HepG2 (cell line): ENCODE results near the gene PDGFRB. TPM values are rescaled to one million over a fixed set of nuclear protein-coding genes. Genes with fewer than 3 reads are reported as not detected.
A peak's percentile ranks its signal among the peaks of the same experiment; 100 is the strongest.

ENCODE experiments used
- EP300 ChIP-seq, 3 experiments: sonication (generic) in 1 of 3; formaldehyde crosslinking in 1 of 3; IDR thresholded peaks; 2 replicates each; pipeline versions ENCODE4 v1.5.1 to v1.6.1; 2011 to 2020; ENCODE audit warnings: low read depth in 2 of 3, low read length in 2 of 3, borderline replicate concordance in 1 of 3, improper control_type of control experiment in 1 of 3, mild to moderate bottlenecking in 1 of 3, missing genetic modification reagents in 1 of 3, moderate library complexity in 1 of 3
- KAT8 ChIP-seq: IDR thresholded peaks from 2 replicates; pipeline ENCODE4 v1.6.1; 2016; ENCODE audit warnings: missing genetic modification reagents, missing compliant biosample characterization
- MAF1 ChIP-seq: sonication (generic); formaldehyde crosslinking; IDR thresholded peaks from 2 replicates; pipeline ENCODE4 v1.5.0; 2020; ENCODE audit warnings: missing genetic modification reagents, borderline replicate concordance
- MZF1 ChIP-seq: sonication (generic); formaldehyde crosslinking; IDR thresholded peaks from 2 replicates; pipeline ENCODE4 v1.8.1; 2023; ENCODE audit warnings: mild to moderate bottlenecking, missing genetic modification reagents, borderline replicate concordance
- RFXAP ChIP-seq: sonication (generic); formaldehyde crosslinking; IDR thresholded peaks from 2 replicates; pipeline ENCODE4 v1.4.0; 2020; ENCODE audit warnings: missing genetic modification reagents, borderline replicate concordance
- SP5 ChIP-seq: IDR thresholded peaks from 2 replicates; pipeline ENCODE4 v1.6.1; 2016; ENCODE audit warnings: low read depth, borderline replicate concordance
- TCF7L2 ChIP-seq: IDR thresholded peaks from 2 replicates; pipeline ENCODE4 v1.6.1; 2011; ENCODE audit warnings: mild to moderate bottlenecking, low read depth, low read length, moderate library complexity
- ZC3H13 ChIP-seq: sonication (generic); formaldehyde crosslinking; IDR thresholded peaks from 2 replicates; pipeline ENCODE4 v1.8.1; 2023; ENCODE audit warnings: mild to moderate bottlenecking, missing genetic modification reagents, moderate library complexity
- ZFY ChIP-seq: sonication (generic); formaldehyde crosslinking; IDR thresholded peaks from 2 replicates; pipeline ENCODE4 v1.4.0; 2020; ENCODE audit warnings: missing genetic modification reagents
- ZNF101 ChIP-seq: sonication (generic); formaldehyde crosslinking; IDR thresholded peaks from 2 replicates; pipeline ENCODE4 v1.4.0; 2020; ENCODE audit warnings: mild to moderate bottlenecking, low read depth, missing genetic modification reagents, borderline replicate concordance
- ZNF263 ChIP-seq: sonication (generic); formaldehyde crosslinking; IDR thresholded peaks from 2 replicates; pipeline ENCODE4 v1.4.0; 2020; ENCODE audit warnings: missing genetic modification reagents
- ZNF3 ChIP-seq: IDR thresholded peaks from 2 replicates; pipeline ENCODE4 v1.7.0; 2017; ENCODE audit warnings: inconsistent platforms
- ZNF501 ChIP-seq: sonication (generic); formaldehyde crosslinking; IDR thresholded peaks from 2 replicates; pipeline ENCODE4 v1.5.1; 2020; ENCODE audit warnings: mild to moderate bottlenecking, moderate library complexity, missing genetic modification reagents
- ZNF557 ChIP-seq: sonication (generic); formaldehyde crosslinking; IDR thresholded peaks from 2 replicates; pipeline ENCODE4 v1.4.0; 2020; ENCODE audit warnings: missing genetic modification reagents
- ZNF598 ChIP-seq: sonication (generic); formaldehyde crosslinking; IDR thresholded peaks from 2 replicates; pipeline ENCODE4 v1.5.1; 2020; ENCODE audit warnings: mild to moderate bottlenecking, missing genetic modification reagents, borderline replicate concordance
- ZNF616 ChIP-seq: sonication (generic); formaldehyde crosslinking; IDR thresholded peaks from 2 replicates; pipeline ENCODE4 v1.5.0; 2020; ENCODE audit warnings: low read depth, mild to moderate bottlenecking, missing genetic modification reagents
- ZNF839 ChIP-seq: sonication (generic); formaldehyde crosslinking; IDR thresholded peaks from 2 replicates; pipeline ENCODE4 v1.4.0; 2020; ENCODE audit warnings: missing genetic modification reagents, mild to moderate bottlenecking, borderline replicate concordance
- polyA plus RNA-seq, 8 experiments: library from polyadenylated mRNA; depleted of rRNA in 3 of 8; stranded (reverse) in 7 of 8; unstranded in 1 of 8; fragments of >200 nt; fragmentation: Illumina TruSeq in 4 of 8; extraction: Trizol in 4 of 8; gene quantifications; 2 replicates each; pipeline versions ENCODE4 v1.2.1 to v1.2.3, GENCODE V29; 2011 to 2016; ENCODE audit warnings: low read depth in 4 of 8, missing spikeins in 1 of 8, mixed read lengths in 1 of 8; ENCODE audit not compliant: insufficient read depth in 1 of 8
- total RNA-seq, 5 experiments: library from RNA; depleted of rRNA; stranded (reverse); fragments of >200 nt; fragmentation: Illumina TruSeq; extraction: Trizol; gene quantifications; 2 replicates each; pipeline ENCODE4 v1.2.3, GENCODE V29; 2016; ENCODE audit warnings: low read depth in 1 of 5
- TF ChIP-seq, protein P1 (sequence below): sonication (generic); formaldehyde crosslinking; IDR thresholded peaks from 2 replicates; pipeline ENCODE4 v1.5.1; 2020; ENCODE audit warnings: missing genetic modification reagents, mild to moderate bottlenecking, borderline replicate concordance
- TF ChIP-seq, protein P2 (sequence below): sonication (generic); formaldehyde crosslinking; IDR thresholded peaks from 2 replicates; pipeline ENCODE4 v1.8.0; 2022; ENCODE audit warnings: mild to moderate bottlenecking, missing genetic modification reagents, moderate library complexity
- TF ChIP-seq, protein P3 (sequence below): sonication (generic); formaldehyde crosslinking; IDR thresholded peaks from 2 replicates; pipeline ENCODE4 v1.4.0; 2020; ENCODE audit warnings: missing genetic modification reagents
- TF ChIP-seq, protein P4 (sequence below): sonication (generic); formaldehyde crosslinking; IDR thresholded peaks from 2 replicates; pipeline ENCODE4 v1.4.0; 2020; ENCODE audit warnings: missing genetic modification reagents, low read depth, mild to moderate bottlenecking, borderline replicate concordance
- TF ChIP-seq, protein P5 (sequence below): sonication (generic); formaldehyde crosslinking; IDR thresholded peaks from 2 replicates; pipeline ENCODE4 v1.5.1; 2020; ENCODE audit warnings: missing genetic modification reagents, mild to moderate bottlenecking, borderline replicate concordance

PDGFRB gene
- total and polyA plus RNA-seq, 2 of the 13 experiments (the other 11 are each of a cell fraction or from before 2014, with no cell fraction given): 4.0 to 21.0 TPM

DNA sequence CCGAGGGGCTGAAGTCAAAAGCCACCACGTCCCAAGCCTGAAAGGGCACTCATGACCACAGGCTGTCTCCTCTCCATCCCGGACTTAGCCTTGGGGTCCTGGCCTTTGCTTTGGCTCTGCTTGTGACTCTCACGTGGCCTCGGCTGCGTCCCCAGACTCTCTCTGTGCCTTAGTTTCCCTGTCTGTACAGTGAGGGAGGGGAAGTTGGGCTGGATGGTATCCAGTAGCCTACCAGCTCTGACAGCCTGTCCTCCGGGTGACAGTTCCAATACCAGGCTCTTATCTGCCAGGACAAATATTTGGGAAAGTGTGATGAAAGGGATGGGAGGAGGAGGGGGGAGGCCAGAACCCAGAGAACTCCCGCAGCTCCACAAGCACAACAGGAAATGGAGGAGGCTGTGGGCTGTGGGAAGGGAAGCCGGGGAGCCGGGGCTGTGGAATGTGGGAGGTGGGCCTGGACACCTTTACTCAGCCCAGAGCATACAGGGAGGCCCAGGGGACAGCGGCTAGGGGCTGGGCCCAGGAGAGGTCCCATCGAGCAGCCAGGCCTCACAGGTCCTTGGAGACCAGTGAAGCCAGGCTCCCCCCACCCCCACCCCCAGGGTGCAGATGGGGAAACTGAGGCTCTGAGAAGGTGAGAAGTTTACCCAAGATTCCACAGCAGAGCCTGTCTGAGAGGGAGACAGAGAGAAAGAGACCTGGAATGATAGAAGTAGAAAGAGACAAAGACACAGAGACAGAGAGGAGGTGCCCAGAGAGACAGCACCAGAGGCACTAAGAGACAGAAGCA, 18.3 kb downstream of the PDGFRB start (continued):
- TF ChIP-seq ZNF263 (CRISPR knock-in tag): peak; percentile 94
- TF ChIP-seq ZNF598 (CRISPR knock-in tag): peak; percentile 71; the same call in 1 of the 2 replicates
- TF ChIP-seq, protein P1, sequence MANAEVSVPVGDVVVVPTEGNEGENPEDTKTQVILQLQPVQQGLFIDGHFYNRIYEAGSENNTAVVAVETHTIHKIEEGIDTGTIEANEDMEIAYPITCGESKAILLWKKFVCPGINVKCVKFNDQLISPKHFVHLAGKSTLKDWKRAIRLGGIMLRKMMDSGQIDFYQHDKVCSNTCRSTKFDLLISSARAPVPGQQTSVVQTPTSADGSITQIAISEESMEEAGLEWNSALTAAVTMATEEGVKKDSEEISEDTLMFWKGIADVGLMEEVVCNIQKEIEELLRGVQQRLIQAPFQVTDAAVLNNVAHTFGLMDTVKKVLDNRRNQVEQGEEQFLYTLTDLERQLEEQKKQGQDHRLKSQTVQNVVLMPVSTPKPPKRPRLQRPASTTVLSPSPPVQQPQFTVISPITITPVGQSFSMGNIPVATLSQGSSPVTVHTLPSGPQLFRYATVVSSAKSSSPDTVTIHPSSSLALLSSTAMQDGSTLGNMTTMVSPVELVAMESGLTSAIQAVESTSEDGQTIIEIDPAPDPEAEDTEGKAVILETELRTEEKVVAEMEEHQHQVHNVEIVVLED (CRISPR knock-in tag): peak; percentile 67
- TF ChIP-seq ZNF101: no peak
- TF ChIP-seq, protein P2, sequence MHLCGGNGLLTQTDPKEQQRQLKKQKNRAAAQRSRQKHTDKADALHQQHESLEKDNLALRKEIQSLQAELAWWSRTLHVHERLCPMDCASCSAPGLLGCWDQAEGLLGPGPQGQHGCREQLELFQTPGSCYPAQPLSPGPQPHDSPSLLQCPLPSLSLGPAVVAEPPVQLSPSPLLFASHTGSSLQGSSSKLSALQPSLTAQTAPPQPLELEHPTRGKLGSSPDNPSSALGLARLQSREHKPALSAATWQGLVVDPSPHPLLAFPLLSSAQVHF (CRISPR knock-in tag): no peak
- TF ChIP-seq EP300 (IDR thresholded peaks at IDR 0.05; ENCODE audit: low read depth in 2 of 2, low read length in 2 of 2): peak; percentile 18 to 93; a peak in 3 of 4 replicates
- TF ChIP-seq EP300 (CRISPR knock-in tag; IDR thresholded peaks at IDR 0.05; ENCODE audit: borderline replicate concordance): peak; percentile 96
- no peak for TF ChIP-seq ZNF839 (CRISPR knock-in tag)
- peak; percentile 88 for TF ChIP-seq ZFY
- TF ChIP-seq, protein P3, sequence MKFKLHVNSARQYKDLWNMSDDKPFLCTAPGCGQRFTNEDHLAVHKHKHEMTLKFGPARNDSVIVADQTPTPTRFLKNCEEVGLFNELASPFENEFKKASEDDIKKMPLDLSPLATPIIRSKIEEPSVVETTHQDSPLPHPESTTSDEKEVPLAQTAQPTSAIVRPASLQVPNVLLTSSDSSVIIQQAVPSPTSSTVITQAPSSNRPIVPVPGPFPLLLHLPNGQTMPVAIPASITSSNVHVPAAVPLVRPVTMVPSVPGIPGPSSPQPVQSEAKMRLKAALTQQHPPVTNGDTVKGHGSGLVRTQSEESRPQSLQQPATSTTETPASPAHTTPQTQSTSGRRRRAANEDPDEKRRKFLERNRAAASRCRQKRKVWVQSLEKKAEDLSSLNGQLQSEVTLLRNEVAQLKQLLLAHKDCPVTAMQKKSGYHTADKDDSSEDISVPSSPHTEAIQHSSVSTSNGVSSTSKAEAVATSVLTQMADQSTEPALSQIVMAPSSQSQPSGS (CRISPR knock-in tag): peak; percentile 74
- TF ChIP-seq ZNF3 (CRISPR knock-in tag): no peak
- TF ChIP-seq ZC3H13 (CRISPR knock-in tag): peak; percentile 78; the same call in 1 of the 2 replicates
- TF ChIP-seq ZNF616 (CRISPR knock-in tag): no peak
- TF ChIP-seq SP5 (CRISPR knock-in tag): peak; percentile 98
- 0 out of 2 replicates have a peak, but pooled peaks have one; percentile 68 for TF ChIP-seq MZF1 (CRISPR knock-in tag)
- TF ChIP-seq KAT8: peak; percentile 86
- TF ChIP-seq ZNF557: no peak
- TF ChIP-seq, protein P4, sequence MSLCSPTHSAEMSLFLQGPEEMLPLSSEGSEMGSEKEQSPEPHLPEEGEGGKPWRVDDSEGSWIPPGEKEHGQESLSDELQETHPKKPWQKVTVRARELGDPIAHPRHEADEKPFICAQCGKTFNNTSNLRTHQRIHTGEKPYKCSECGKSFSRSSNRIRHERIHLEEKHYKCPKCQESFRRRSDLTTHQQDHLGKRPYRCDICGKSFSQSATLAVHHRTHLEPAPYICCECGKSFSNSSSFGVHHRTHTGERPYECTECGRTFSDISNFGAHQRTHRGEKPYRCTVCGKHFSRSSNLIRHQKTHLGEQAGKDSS: peak; percentile 47; the same call in 1 of the 2 replicates
- peak; percentile 86 for TF ChIP-seq ZNF501 (CRISPR knock-in tag)
- peak; percentile 82; the same call in 1 of the 2 replicates for TF ChIP-seq RFXAP (CRISPR knock-in tag)
- TF ChIP-seq, protein P5, sequence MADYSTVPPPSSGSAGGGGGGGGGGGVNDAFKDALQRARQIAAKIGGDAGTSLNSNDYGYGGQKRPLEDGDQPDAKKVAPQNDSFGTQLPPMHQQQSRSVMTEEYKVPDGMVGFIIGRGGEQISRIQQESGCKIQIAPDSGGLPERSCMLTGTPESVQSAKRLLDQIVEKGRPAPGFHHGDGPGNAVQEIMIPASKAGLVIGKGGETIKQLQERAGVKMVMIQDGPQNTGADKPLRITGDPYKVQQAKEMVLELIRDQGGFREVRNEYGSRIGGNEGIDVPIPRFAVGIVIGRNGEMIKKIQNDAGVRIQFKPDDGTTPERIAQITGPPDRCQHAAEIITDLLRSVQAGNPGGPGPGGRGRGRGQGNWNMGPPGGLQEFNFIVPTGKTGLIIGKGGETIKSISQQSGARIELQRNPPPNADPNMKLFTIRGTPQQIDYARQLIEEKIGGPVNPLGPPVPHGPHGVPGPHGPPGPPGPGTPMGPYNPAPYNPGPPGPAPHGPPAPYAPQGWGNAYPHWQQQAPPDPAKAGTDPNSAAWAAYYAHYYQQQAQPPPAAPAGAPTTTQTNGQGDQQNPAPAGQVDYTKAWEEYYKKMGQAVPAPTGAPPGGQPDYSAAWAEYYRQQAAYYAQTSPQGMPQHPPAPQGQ (CRISPR knock-in tag): peak; percentile 84; the same call in 1 of the 2 replicates
- TF ChIP-seq MAF1: 0 out of 2 replicates have a peak, but pooled peaks have one; percentile 66
- TF ChIP-seq TCF7L2: peak; percentile 66; the same call in 1 of the 2 replicates
